ENCODE results near the gene RALBP1.

Gene RALBP1

GRCh38 chr18:9494778-9495331 lies 19.5 kb downstream of the RALBP1 start (continued):
- TF ChIP-seq PRDM2 (tag by site-specific recombination; IDR thresholded peaks at IDR 0.05; ENCODE audit: borderline replicate concordance): no peak
- TF ChIP-seq MZF1 (tag by site-specific recombination; IDR thresholded peaks at IDR 0.05; ENCODE audit: borderline replicate concordance): no peak

- ChIA-PET POLR2A (no interaction called here), CTCF (interaction anchor here (0.6 kb wide), 2 partner anchors 68 to 841 kb away, joined by 3 read pairs; no protein-coding TSS in a partner anchor)
- Histone ChIP-seq H3K36me3 (ENCODE audit: control insufficient read depth in 2 of 2, insufficient read depth in 1 of 2, low read length in 2 of 2) (peaks cover 0 to 4% of the 10 kb centered on the region in 2 experiments; a peak in 2 of 3 replicates), H3K4me3 (ENCODE audit: low read depth, low read length) (no peak overlapping the region), H3K9me3 (ENCODE audit: control insufficient read depth, insufficient read depth, low read depth, low read length) (no peaks in the 10 kb centered on the region), H3K4me1 (ENCODE audit: control insufficient read depth, insufficient read depth, low read length) (peaks cover 3% of the 10 kb centered on the region; the same call in 1 of the 2 replicates), H3K27ac (ENCODE audit: extremely low read depth, low read depth, low read length) (no peak overlapping the region)
- TF ChIP-seq ZNF146 (tag by site-specific recombination; IDR thresholded peaks at IDR 0.05) (no peak), BCL11A (tag by site-specific recombination; IDR thresholded peaks at IDR 0.05; ENCODE audit: low read depth) (no peak), ZNF529 (tag by site-specific recombination; IDR thresholded peaks at IDR 0.05; ENCODE audit: insufficient replicate concordance) (no peak), ZNF184 (tag by site-specific recombination; IDR thresholded peaks at IDR 0.05) (no peak), ZSCAN16 (tag by site-specific recombination; IDR thresholded peaks at IDR 0.05) (no peak), ZNF138 (tag by site-specific recombination; IDR thresholded peaks at IDR 0.05; ENCODE audit: borderline replicate concordance) (no peak), ZBTB8A (tag by site-specific recombination; IDR thresholded peaks at IDR 0.05) (no peak), SCRT1 (tag by site-specific recombination; IDR thresholded peaks at IDR 0.05; ENCODE audit: borderline replicate concordance) (no peak), HIC1 (tag by site-specific recombination; IDR thresholded peaks at IDR 0.05) (no peak), ZSCAN23 (tag by site-specific recombination; IDR thresholded peaks at IDR 0.05) (no peak), ZNF341 (tag by site-specific recombination; IDR thresholded peaks at IDR 0.05; ENCODE audit: low read depth) (no peak), ZBTB26 (tag by site-specific recombination; optimal IDR thresholded peaks at IDR 0.05) (no peak), ZNF777 (tag by site-specific recombination; IDR thresholded peaks at IDR 0.05; ENCODE audit: borderline replicate concordance) (no peak), TSHZ1 (tag by site-specific recombination; IDR thresholded peaks at IDR 0.05; ENCODE audit: borderline replicate concordance) (no peak), ZNF214 (tag by site-specific recombination; IDR thresholded peaks at IDR 0.05; ENCODE audit: borderline replicate concordance) (no peak), ZNF404 (tag by site-specific recombination; IDR thresholded peaks at IDR 0.05) (no peak)
Observed at GRCh38 chr18:9495465-9495864, 20.2 kb downstream of the RALBP1 start.

Measured in HEK293 (cell line).